ENCODE data around the gene PSMC3. TPM values are rescaled to one million over a fixed set of nuclear protein-coding genes. Genes with fewer than 3 reads are reported as not detected.

PSMC3 gene
- total and polyA plus RNA-seq, 2 donors (not counting 1 experiment from before 2014, with no cell fraction given) = 36.7 to 62.7 TPM

- Mint-ChIP-seq H3K9me3 (ENCODE audit: insufficient read depth) (no peaks in the 10 kb centered on the region), H3K4me1 (peaks cover 27% of the 10 kb centered on the region), H3K27ac (peak within 1 kb of the TSS; percentile 95), H3K27me3 (no peaks in the 10 kb centered on the region), H3K4me3 (peak within 1 kb of the TSS; percentile 92)
- no peaks in the 10 kb centered on the region for H4K20me1 ChIP-seq (ENCODE audit: control insufficient read depth, insufficient read depth, low read length, poor library complexity, severe bottlenecking)
- POLR2A ChIA-PET = interaction anchor here (0.9 to 2.7 kb wide), 4 partner anchors 8 to 34 kb away, joined by 4 to 15 read pairs (median 10); partner anchors contain the start of gene SPI1
- WGBS (ENCODE audit: insufficient coverage) = 2% methylated on average over 70 of the region's 70 CpGs
- ATAC-seq (ENCODE audit: low read depth) (peak; percentile 81), DNase-seq (peak; percentile 98)
- peak within 1 kb of the TSS; percentile 60 to 94 (median 66) for H3K4me3 ChIP-seq (ENCODE audit: control extremely low read depth in 1 of 5, extremely low read depth in 1 of 5, insufficient read depth in 1 of 5, low read depth in 2 of 5, low read length in 4 of 5)
- no peaks in the 10 kb centered on the region for H3K79me2 ChIP-seq (ENCODE audit: control insufficient read depth, insufficient read depth, low read length)
- H3K9me3 ChIP-seq (ENCODE audit: control extremely low read depth in 1 of 3, control insufficient read depth in 2 of 3, insufficient read depth in 1 of 3, low read length in 2 of 3) = no peaks in the 10 kb centered on the region
- CTCF ChIA-PET = interaction anchor here (0.6 to 19.1 kb wide), 10 partner anchors 14 to 159 kb away, joined by 3 to 345 read pairs (median 6); partner anchors contain the start of genes ACP2 and SPI1
- no peaks in the 10 kb centered on the region for H3K27me3 ChIP-seq (replicated peaks in 1 of 4; ENCODE audit: control extremely low read depth in 1 of 4, control insufficient read depth in 3 of 4, insufficient read depth in 4 of 4, low read length in 3 of 4)
- H3K4me2 ChIP-seq (replicated peaks; ENCODE audit: low read depth, low read length, poor library complexity, severe bottlenecking) = peak within 1 kb of the TSS; percentile 98
- H3K27ac ChIP-seq (ENCODE audit: low read length in 2 of 2) = peak within 1 kb of the TSS; percentile 85 to 91
- peaks cover 0 to 2% of the 10 kb centered on the region in 2 experiments for H3K36me3 ChIP-seq (replicated peaks in 1 of 2; ENCODE audit: control extremely low read depth in 1 of 2, control insufficient read depth in 1 of 2, extremely low read depth in 1 of 2, insufficient read depth in 2 of 2, low read length in 1 of 2)
- intact Hi-C loops (cut with micrococcal nuclease) = loop anchor here (1.0 to 10.0 kb wide), 13 partner anchors 8 to 447 kb away; partner anchors contain the start of genes ACP2, CELF1, DDB2 and FNBP4
- peaks cover 16 to 25% of the 10 kb centered on the region in 2 donors for H3K4me1 ChIP-seq (ENCODE audit: control insufficient read depth in 2 of 2, insufficient read depth in 2 of 2, low read length in 2 of 2)
- H3K9ac ChIP-seq (ENCODE audit: low read length) = peak within 1 kb of the TSS; percentile 76
- TF ChIP-seq, protein P1, sequence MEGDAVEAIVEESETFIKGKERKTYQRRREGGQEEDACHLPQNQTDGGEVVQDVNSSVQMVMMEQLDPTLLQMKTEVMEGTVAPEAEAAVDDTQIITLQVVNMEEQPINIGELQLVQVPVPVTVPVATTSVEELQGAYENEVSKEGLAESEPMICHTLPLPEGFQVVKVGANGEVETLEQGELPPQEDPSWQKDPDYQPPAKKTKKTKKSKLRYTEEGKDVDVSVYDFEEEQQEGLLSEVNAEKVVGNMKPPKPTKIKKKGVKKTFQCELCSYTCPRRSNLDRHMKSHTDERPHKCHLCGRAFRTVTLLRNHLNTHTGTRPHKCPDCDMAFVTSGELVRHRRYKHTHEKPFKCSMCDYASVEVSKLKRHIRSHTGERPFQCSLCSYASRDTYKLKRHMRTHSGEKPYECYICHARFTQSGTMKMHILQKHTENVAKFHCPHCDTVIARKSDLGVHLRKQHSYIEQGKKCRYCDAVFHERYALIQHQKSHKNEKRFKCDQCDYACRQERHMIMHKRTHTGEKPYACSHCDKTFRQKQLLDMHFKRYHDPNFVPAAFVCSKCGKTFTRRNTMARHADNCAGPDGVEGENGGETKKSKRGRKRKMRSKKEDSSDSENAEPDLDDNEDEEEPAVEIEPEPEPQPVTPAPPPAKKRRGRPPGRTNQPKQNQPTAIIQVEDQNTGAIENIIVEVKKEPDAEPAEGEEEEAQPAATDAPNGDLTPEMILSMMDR (IDR thresholded peaks at IDR 0.05) = peak; percentile 92
- TF ChIP-seq EZH2 (IDR thresholded peaks at IDR 0.05; ENCODE audit: borderline replicate concordance, insufficient read depth, low read depth, low read length, poor library complexity, severe bottlenecking) = no peak
- peak within 1 kb of the TSS; percentile 99 for H2AFZ ChIP-seq (ENCODE audit: insufficient read depth, low read depth, low read length, poor library complexity, severe bottlenecking)
These were observed 18.3 kb downstream of the PSMC3 start, which contains the start of gene SLC39A13 for GRCh38 chr11:47407746-47408590. Gene SLC39A13, plus strand, starts transcription at chr11:47408590. Its CDS starts 1,505 bp downstream, at chr11:47410095.
